ENCODE measurements around the gene NKAIN2.

- TF ChIP-seq CTCF (IDR thresholded peaks at IDR 0.05; ENCODE audit: low read depth, low read length): no peak
- TF ChIP-seq POLR2A (IDR thresholded peaks at IDR 0.05; ENCODE audit: extremely low read depth, insufficient read length): no peak
- no peak for TF ChIP-seq MAX (IDR thresholded peaks at IDR 0.05; ENCODE audit: low read depth, low read length)
- TF ChIP-seq MYC (IDR thresholded peaks at IDR 0.05; ENCODE audit: low read depth, low read length): no peak
These were observed 96.1 kb downstream of the NKAIN2 start for GRCh38 chr6:123899745-123900144.
